HEK293T (cell line): ENCODE results near the gene CDYL2.

Experiments
- CTCF ChIA-PET: fragments of 350-600 bp; formaldehyde crosslinking; extraction: SDS; loops from one replicate; lab custom pipeline; 2021; ENCODE audit warnings: antibody characterized with exemption, inconsistent platforms; lab: Yijun Ruan, JAX
- POLR2A ChIA-PET: fragments of 350-600 bp; formaldehyde crosslinking; extraction: SDS; loops from one replicate; lab custom pipeline; 2020; ENCODE audit warnings: antibody characterized with exemption, inconsistent platforms; lab: Yijun Ruan, JAX
- DNase-seq: peaks from one replicate; pipeline ENCODE4 v3.0.0; 2012; ENCODE audit warnings: mixed read lengths; ENCODE audit errors: extremely low spot score
- ARNT ChIP-seq: fragments of 450-650 bp; IDR thresholded peaks from 2 replicates; pipeline ENCODE4 v1.6.1; 2017; ENCODE audit warnings: mild to moderate bottlenecking
- BHLHE40 ChIP-seq: fragments of 450-650 bp; IDR thresholded peaks from 2 replicates; pipeline ENCODE4 v1.6.1; 2016; ENCODE audit warnings: mild to moderate bottlenecking, moderate library complexity, borderline replicate concordance
- CTBP1 ChIP-seq: fragments of 450-650 bp; IDR thresholded peaks from 2 replicates; pipeline ENCODE4 v1.6.1; 2016; ENCODE audit warnings: borderline replicate concordance
- ELF4 ChIP-seq: fragments of 450-650 bp; IDR thresholded peaks from 2 replicates; pipeline ENCODE4 v1.6.1; 2017; ENCODE audit warnings: antibody characterized with exemption
- FOXA1 ChIP-seq: fragments of 450-650 bp; IDR thresholded peaks from 2 replicates; pipeline ENCODE4 v1.6.1; 2016; ENCODE audit warnings: mild to moderate bottlenecking
- FOXK2 ChIP-seq: fragments of 450-650 bp; IDR thresholded peaks from 2 replicates; pipeline ENCODE4 v1.6.1; 2016; ENCODE audit warnings: mild to moderate bottlenecking
- FOXM1 ChIP-seq: fragments of 450-650 bp; IDR thresholded peaks from 2 replicates; pipeline ENCODE4 v1.6.1; 2017; ENCODE audit warnings: mild to moderate bottlenecking, borderline replicate concordance
- HDGF ChIP-seq: fragments of 450-650 bp; IDR thresholded peaks from 2 replicates; pipeline ENCODE4 v1.6.1; 2017; ENCODE audit warnings: antibody characterized with exemption, borderline replicate concordance
- L3MBTL2 ChIP-seq: fragments of 450-650 bp; conservative IDR thresholded peaks from 2 replicates; pipeline ENCODE4 v1.6.1; 2016; ENCODE audit warnings: mild to moderate bottlenecking
- LEF1 ChIP-seq: fragments of 450-650 bp; IDR thresholded peaks from 2 replicates; pipeline ENCODE4 v1.6.1; 2017; ENCODE audit warnings: mild to moderate bottlenecking, borderline replicate concordance
- NFRKB ChIP-seq: fragments of 450-650 bp; IDR thresholded peaks from 2 replicates; pipeline ENCODE4 v1.6.1; 2016; ENCODE audit warnings: mild to moderate bottlenecking, moderate library complexity
- SP1 ChIP-seq: fragments of 450-650 bp; IDR thresholded peaks from 2 replicates; pipeline ENCODE4 v1.6.1; 2017
- SUZ12 ChIP-seq: fragments of 450-650 bp; IDR thresholded peaks from 2 replicates; pipeline ENCODE4 v1.6.1; 2016; ENCODE audit warnings: mild to moderate bottlenecking
- TARDBP ChIP-seq: fragments of 450-650 bp; IDR thresholded peaks from 2 replicates; pipeline ENCODE4 v1.6.1; 2016
- ZNF384 ChIP-seq: fragments of 450-650 bp; IDR thresholded peaks from 2 replicates; pipeline ENCODE4 v1.6.1; 2016
- TF ChIP-seq, protein P1 (sequence below): fragments of 450-650 bp; IDR thresholded peaks from 2 replicates; pipeline ENCODE4 v1.6.1; 2016

CDYL2 gene

DNA sequence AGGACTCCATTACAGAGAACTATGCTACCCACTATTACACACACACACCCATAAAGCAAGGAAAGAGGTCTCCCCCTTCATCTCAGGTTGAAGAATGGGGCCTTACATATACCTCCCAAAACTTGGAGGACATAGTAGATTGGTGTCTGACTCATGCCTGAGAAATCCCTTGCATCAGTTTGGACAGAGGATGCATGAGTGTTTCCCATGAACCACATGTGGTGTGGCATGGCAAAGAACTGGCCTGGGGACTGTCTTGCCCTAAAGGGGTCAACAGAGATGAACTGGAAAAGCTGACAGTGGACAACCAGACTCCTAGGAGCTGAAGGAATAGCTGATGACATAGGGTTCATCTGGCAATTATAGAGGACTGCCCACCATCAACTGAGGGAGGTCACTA is 209.6 kb downstream of the CDYL2 start:
- POLR2A ChIA-PET = no interaction called here
- TF ChIP-seq ELF4 (no peak), ZNF384 (no peak), NFRKB (no peak), HDGF (no peak), LEF1 (no peak), BHLHE40 (no peak), TARDBP (no peak), FOXM1 (no peak), FOXA1 (no peak), CTBP1 (no peak), SUZ12 (no peak), SP1 (no peak), ARNT (no peak), L3MBTL2 (no peak), FOXK2 (no peak)
- TF ChIP-seq, protein P1, sequence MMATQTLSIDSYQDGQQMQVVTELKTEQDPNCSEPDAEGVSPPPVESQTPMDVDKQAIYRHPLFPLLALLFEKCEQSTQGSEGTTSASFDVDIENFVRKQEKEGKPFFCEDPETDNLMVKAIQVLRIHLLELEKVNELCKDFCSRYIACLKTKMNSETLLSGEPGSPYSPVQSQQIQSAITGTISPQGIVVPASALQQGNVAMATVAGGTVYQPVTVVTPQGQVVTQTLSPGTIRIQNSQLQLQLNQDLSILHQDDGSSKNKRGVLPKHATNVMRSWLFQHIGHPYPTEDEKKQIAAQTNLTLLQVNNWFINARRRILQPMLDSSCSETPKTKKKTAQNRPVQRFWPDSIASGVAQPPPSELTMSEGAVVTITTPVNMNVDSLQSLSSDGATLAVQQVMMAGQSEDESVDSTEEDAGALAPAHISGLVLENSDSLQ = no peak
- CTCF ChIA-PET = no interaction called here
- DNase-seq = no peak

DNA sequence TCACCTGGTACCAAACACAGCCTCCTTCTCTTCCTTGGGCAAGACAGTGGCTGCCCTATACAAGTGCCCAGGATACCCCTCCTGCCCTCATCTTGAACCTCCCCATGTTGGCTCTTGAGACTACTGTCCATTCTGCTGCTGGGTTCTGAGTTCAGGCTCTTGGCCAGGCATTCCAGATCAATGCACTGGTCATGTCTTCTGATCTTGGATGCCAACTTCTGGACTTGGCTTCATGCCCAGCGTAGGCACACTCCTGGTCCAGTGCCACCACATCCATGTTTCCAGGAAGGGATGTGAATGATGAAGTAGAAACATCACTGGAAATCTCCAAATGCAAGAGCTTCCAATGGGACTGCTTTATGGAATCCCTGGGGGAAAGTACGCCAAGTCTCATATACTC is 212.1 kb downstream of the CDYL2 start:
- DNase-seq = no peak
- TF ChIP-seq CTBP1 (no peak), BHLHE40 (no peak), L3MBTL2 (no peak), ZNF384 (no peak), HDGF (no peak), LEF1 (no peak), TARDBP (no peak), NFRKB (no peak), ELF4 (no peak), SUZ12 (no peak), FOXM1 (no peak), FOXK2 (no peak)
- TF ChIP-seq, protein P1 = no peak
- POLR2A ChIA-PET = no interaction called here
- CTCF ChIA-PET = no interaction called here

DNA sequence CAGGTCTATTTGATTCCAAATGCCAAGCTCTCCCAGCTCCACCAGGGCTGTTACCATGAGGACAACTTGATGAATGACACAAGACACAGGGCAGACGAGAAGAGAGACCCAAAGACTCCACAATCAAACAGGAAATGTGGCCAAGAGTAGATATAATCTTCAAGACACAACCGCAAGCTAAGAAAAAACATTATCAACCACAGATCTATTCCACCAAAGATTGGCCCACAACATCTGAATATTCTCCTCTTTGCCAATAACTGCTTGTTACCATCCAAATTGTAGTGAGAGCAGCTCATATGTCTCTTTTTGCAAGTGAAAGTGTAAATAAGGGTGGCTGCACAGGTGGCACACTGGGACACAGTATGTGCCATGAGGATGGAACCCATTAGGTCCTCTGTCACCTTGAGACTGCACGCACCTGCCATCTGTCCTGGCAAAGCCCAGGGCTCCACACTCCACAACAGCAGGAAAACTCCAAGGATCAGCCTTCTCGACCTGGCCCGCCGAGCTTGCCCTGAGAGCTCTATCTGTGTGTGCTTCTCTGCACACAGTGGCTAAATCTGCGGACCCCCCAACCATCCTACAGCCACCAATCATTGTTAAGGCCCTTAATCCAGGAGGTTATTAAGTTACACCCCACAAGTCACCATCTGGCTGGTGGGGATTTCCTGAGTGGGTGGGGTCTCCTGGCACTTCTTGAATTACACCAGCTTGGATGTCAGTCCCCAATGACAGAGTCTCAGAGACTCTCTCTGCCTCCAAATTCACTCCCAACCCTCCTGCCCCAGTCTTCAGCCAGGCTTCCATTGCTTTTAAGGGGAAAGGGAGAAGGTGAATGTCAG is 213.1 kb downstream of the CDYL2 start:
- ChIA-PET CTCF (no interaction called here), POLR2A (no interaction called here)
- TF ChIP-seq SP1 (no peak), FOXK2 (no peak), ELF4 (no peak), ARNT (no peak), L3MBTL2 (no peak), NFRKB (no peak), BHLHE40 (no peak), SUZ12 (no peak), ZNF384 (no peak), CTBP1 (no peak), HDGF (no peak), FOXM1 (no peak), TARDBP (no peak)
- TF ChIP-seq, protein P1 = no peak
- no peak for DNase-seq

- no peak for TF ChIP-seq NFRKB
- TF ChIP-seq CTBP1 = no peak
- no peak for TF ChIP-seq FOXM1
- TF ChIP-seq FOXA1 = no peak
- ChIA-PET POLR2A (no interaction called here), CTCF (no interaction called here)
- DNase-seq = no peak
These were observed 217.3 kb downstream of the CDYL2 start for GRCh38 chr16:80587071-80587470.

- CTCF ChIA-PET = no interaction called here
- TF ChIP-seq ELF4 (no peak), FOXM1 (no peak), TARDBP (no peak), LEF1 (no peak), CTBP1 (no peak), SUZ12 (no peak), L3MBTL2 (no peak), SP1 (no peak), NFRKB (no peak), FOXA1 (no peak), BHLHE40 (no peak)
- TF ChIP-seq, protein P1 = no peak
These were observed 217.9 kb downstream of the CDYL2 start for GRCh38 chr16:80586476-80586875.

More at GRCh38 chr16:80586476-80586875, 217.9 kb downstream of the CDYL2 start:
- no peak for DNase-seq
- POLR2A ChIA-PET = no interaction called here
